ENCODE measurements around the gene TBC1D10B.

TBC1D10B gene, protein sequence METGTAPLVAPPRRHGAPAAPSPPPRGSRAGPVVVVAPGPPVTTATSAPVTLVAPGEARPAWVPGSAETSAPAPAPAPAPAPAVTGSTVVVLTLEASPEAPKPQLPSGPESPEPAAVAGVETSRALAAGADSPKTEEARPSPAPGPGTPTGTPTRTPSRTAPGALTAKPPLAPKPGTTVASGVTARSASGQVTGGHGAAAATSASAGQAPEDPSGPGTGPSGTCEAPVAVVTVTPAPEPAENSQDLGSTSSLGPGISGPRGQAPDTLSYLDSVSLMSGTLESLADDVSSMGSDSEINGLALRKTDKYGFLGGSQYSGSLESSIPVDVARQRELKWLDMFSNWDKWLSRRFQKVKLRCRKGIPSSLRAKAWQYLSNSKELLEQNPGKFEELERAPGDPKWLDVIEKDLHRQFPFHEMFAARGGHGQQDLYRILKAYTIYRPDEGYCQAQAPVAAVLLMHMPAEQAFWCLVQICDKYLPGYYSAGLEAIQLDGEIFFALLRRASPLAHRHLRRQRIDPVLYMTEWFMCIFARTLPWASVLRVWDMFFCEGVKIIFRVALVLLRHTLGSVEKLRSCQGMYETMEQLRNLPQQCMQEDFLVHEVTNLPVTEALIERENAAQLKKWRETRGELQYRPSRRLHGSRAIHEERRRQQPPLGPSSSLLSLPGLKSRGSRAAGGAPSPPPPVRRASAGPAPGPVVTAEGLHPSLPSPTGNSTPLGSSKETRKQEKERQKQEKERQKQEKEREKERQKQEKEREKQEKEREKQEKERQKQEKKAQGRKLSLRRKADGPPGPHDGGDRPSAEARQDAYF

DNA sequence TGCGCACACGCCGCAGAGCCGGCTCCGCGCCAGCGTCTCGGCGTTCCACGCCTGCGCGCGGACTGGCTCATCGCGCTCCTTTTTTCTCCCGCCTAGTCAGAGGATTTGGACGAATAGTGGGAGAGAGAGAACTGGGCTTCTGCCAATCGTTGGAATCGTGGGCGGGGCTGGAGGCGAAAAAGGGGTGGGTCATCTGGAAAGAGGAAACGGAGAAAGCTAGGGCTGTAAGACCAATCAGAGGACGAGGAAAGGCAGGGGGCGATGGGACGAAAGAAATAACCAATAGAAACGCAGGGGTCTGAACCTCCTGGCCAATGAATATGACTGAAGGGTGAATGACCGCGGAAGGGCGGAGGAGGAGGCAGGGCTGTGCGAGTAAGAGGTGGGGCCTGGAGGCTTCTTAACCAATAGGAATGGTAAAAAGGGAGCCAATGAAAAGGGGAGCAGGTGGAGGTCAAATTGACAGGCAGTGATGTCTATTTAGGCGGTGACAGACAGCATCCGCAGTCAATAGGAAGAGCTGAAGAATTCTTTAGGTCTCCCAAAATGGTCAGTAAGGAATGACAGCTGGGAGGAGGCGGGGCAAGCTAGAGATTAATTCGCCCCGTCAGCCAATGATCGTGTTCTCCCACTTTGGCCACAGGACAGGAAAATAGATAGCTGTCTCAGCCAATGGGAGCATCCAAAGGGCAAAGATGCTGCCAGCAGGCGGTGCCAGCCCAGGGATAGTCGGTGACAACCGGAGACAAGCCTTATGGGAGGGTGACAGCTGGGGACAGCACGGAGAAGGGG lies at the start of gene TBC1D10B:
Gene TBC1D10B, minus strand, starts transcription at position 39 of the 792 bp plus-strand sequence. CDS start 311 bp downstream, outside the sequence.
- DNase-seq (ENCODE audit: low read depth in 2 of 2, low spot score in 1 of 2), result peak; percentile 95 to 97

DNA sequence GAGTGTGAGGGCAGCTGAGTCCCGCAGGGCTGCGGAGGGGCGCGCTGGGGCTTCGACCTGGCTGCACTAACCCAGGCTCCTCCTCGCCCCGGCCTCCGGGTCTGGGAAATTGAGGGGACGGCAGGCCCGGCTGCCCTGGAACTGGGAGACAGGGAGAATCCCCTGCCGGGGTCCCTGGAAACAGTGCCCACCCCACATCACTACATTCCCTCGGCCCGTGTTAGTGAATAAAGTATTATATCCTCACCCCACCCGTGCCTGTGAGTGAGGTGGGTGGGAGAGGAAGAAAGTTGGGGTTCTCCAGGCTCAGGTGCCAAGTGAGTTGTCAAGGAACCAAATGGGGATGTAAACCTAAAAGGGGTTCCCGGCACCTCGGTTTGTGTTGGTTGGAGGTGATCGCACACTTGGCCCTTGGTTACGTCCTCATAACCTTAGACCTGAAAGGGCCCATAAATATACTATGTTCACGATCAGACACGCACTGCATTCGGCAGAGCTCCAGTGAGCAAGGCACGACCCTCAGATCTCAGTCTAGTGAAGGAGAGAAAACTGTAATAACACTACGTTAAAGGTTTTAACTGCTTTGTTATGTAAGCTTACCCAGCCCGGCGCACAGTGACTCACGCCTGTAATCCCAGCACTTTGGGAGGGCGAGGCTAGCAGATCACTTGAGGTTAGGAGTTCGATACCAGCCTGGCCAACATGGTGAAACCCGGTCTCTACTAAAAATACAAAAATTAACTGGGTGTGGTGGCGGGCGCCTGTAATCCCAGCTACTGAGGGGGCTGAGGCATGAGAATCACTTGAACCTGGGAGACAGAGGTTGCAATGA lies 48.3 kb upstream of the TBC1D10B start:
- no peak for DNase-seq (ENCODE audit: low read depth in 2 of 2, low spot score in 1 of 2)

DNA sequence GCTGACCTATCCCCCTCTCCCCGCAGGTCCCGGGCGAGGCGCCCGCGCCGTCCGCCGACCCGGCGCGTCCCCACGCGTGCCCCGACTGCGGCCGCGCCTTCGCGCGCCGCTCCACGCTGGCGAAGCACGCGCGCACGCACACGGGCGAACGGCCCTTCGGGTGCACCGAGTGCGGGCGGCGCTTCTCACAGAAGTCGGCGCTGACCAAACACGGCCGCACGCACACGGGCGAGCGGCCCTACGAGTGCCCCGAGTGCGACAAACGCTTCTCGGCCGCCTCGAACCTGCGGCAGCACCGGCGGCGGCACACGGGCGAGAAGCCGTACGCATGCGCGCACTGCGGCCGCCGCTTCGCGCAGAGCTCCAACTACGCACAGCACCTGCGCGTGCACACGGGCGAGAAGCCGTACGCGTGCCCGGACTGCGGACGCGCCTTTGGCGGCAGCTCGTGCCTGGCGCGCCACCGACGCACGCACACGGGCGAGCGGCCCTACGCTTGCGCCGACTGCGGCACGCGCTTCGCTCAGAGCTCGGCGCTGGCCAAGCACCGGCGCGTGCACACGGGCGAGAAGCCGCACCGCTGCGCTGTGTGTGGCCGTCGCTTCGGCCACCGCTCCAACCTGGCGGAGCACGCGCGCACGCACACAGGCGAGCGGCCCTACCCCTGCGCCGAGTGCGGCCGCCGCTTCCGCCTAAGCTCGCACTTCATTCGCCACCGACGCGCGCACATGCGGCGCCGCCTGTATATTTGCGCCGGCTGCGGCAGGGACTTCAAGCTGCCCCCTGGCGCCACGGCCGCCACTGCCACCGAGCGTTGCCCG lies 47.4 kb upstream of the TBC1D10B start:
- DNase-seq (ENCODE audit: low read depth in 2 of 2, low spot score in 1 of 2), result peak; percentile 70 to 79

DNA sequence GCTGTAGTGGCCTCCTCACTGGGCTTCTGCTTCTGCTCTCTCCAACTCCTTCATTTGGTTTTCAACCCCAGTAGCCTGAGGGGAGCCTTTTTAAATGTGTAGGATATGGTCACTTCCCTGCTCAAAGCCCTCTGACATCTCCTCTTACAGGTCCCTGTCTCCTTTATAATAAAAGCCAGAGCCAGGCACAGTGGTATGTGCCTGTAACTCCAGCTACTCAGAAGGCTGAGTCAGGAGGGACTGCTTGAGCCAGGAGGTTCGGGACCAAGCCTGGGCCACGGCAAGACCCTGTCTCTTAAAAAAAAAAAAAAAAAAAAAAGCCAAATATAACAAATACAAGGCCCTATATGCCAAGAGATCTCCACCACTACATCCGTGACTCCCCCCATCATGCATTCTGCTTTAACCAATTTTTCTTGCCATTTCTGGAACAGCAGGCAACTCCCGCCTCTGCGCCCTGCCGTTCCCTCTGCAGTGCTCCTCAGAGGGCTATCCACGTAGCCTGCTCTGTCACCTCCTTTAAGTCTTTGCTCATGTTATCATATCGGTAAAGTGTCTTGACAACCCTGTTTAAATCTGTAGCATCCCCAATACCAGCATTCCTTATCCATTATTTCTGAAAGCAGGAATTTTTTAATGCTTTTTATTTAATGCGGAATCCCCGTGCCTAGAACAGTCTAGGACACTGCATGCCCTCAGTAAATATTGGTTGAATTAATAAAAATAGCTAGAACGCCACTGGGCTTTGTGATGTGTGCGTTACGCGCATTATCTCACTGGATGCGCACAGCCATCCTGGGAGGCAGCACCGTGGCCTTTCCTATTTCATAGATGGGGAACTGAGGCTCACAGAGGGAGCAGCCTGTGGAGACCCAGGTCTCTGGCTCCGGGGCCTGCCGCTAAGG lies 46.6 kb upstream of the TBC1D10B start:
- DNase-seq (ENCODE audit: low read depth in 2 of 2, low spot score in 1 of 2), result no peak

DNA sequence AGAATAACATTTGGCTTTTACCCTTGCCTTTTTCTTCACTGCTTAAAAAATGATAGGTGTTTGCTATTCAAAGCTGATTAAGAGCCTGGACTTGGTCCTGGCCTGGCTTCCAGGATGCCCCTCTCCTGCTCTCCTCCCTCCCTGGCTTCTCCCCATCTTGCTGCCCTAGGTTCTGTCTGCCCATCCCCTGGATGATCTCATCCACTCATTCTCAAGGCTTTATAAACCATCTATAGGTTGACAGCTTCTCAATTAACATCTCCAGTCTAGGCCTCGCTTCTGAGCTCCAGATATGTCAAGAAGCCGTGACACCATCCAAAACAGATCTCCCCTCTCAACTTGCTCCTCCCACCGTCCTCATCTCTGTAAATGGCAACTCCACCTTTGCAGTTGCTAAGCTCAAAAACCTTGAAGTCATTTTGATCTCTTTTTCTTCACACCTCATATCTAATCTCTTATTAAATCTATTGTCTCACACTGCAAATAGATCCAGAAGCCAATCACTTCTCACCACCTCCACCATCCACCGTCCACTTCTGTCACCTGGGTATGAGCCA lies 45.8 kb upstream of the TBC1D10B start:
- DNase-seq (ENCODE audit: low read depth in 2 of 2, low spot score in 1 of 2), result no peak

DNA sequence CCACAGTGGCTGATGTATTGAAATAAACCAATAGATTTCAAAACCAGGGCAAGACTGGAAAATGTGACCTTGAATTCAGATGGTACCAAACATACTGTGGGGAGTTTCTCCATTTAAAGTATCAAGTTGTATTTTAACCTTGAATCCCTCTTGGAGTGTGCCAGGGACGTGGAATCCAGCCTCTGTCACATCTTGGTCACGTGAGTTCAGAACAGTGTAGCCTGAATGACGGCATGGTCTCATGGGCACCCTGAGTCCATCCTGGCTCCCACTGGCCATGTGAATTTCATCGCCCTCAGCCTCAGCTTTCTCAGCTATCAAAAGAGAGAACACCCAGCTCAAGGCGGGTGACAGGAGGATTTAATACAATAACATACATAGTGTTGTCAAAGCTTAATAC lies 43.9 kb upstream of the TBC1D10B start:
- DNase-seq (ENCODE audit: low read depth in 2 of 2, low spot score in 1 of 2), result no peak

DNA sequence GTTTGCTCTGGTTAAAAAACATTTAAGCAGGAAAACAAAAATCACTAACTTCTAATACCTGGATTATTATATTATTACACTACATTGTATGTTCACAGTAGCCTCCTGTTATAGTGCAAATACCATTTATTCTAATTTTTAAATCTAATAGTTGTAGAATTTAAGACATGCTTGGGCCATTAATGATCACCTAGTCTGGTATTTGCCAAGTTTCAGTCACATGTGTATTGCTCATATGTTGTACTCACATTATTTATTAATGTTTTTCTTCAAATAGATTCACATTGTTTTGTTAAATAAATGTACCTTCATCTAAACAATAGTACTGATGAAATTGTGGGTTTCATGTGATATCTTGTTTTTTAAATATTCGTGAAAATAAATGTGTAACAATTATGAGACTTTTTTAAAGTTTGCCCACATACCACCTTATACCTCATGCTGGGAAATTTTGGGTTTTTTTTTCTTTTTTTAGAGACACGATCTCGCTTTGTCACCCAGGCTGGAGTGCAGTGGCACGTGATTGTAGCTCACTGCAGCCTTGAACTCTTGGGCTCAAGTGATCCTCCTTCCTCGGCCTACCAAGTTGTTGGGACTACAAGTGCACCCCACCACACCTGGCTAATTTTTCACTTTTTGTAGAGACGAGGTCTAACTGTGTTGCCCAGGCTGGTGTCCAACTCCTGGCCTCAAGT lies 43.0 kb upstream of the TBC1D10B start:
- DNase-seq (ENCODE audit: low read depth in 2 of 2, low spot score in 1 of 2), result no peak

DNA sequence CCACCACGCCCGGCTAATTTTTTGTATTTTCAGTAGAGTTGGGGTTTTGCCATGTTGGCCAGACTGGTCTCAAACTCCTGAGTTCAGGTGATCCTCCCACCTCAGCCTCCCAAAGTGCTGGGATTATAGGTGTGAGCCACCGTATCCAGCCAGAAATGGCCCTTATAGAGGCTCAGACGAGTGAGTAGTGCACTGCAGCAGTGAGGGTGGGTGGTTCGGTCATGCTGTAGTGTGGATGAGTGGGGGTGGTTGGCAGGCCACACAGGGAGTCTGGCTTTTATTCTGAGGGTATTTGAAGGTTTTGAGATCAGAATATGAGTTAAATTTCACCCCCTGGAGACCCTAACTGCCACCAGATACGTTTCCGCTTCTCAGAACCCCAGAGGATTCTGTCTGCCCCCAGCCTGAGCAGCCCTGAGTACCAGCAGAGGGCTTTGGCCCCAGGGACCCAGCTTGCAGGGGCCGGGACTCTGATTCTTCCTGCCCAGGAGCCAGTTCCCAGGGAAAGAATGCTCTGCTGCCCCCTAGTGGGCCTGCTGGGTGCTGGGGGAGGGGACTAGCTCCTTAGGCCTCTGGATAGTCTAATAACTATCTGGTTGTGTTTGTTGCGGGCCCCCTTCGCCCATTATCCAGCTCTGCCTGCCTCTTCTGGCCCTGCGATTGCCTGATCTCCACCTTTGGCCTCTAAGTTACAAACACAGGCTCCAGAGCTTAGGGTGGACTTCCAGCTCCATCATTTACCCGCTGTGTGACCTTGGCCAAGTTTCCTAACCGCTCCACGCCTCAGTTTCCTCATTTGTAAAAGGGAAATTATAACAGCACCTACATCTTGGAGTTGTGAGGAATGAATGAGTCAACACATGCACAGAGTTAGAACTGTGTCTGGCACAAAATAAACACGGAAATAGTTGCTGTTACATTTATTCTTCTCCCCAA lies 39.1 kb upstream of the TBC1D10B start:
- DNase-seq (ENCODE audit: low read depth in 2 of 2, low spot score in 1 of 2), result peak; percentile 85 to 90

DNA sequence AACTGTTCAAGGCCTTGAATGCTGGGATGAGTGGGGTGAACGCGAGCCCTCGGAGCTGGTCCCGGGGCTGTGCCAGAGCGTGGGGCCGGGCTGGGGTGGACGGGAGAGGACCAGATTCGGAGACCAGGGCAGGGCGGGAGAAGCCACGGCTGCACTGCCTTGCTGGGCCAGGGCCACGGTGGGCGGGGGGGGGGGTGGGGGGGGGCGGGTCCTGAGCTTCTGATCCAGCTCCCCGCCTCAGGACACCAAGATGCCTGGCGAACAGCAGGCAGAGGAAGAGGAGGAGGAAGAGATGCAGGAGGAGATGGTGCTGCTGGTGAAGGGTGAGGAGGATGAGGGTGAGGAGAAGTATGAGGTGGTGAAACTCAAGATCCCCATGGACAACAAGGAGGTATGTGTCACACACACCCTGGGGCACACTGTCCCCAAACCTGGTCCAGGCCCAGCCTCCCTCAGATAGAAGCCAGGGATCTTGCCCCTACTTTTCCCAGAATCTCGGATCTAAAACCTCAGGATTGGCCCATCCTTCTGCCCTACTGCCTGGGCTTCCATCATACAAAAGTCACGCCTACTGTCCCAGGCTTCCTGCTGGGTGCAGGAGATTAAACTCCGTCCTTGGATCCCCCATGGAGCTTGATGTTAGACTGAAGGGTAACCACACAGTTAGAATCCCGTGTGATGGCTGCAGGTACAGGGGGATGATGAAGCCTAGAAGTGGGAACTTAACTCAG lies 37.7 kb upstream of the TBC1D10B start:
- DNase-seq (ENCODE audit: low read depth in 2 of 2, low spot score in 1 of 2), result no peak

DNA sequence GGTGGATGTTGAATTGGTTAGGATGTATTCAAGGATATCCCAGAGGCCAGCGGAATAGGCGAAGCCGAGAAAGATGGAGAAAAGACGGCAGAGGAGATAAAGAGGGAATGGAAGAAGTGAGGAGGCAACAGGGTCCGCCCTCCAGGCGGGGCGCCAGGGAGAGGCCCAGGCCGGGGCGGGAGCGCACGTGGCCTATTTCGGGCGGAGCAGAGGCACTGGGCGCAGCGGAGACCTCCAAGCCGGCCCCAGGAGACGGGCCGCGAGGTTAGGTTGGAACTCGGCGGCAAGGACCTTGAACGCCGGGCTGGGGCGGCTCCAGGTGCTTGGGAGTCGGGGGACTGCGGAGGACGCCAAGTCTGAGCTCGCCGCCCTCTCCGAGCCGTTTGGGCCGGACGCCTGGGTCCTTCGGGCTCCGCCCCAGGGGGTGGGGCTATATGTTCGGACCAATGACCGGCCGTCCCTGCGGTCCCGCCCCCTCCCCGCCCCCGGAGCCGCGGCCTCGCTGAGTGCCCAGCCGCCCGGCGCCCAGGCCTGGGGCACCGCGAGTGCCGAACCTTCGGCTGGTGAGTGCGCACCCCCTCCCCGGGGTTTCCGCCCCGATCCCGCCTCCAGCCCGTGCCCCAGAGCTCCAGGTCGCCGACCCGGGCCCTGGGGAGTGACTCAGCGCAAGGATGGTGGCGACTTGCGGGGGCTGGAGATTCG lies 37.0 kb upstream of the TBC1D10B start, which contains the start of gene ZNF771:
Gene ZNF771, plus strand, starts transcription at position 505 of the 702 bp plus-strand sequence. CDS start 448 bp downstream, outside the sequence.
- peak; percentile 78 to 81 for DNase-seq (ENCODE audit: low read depth in 2 of 2, low spot score in 1 of 2)

DNA sequence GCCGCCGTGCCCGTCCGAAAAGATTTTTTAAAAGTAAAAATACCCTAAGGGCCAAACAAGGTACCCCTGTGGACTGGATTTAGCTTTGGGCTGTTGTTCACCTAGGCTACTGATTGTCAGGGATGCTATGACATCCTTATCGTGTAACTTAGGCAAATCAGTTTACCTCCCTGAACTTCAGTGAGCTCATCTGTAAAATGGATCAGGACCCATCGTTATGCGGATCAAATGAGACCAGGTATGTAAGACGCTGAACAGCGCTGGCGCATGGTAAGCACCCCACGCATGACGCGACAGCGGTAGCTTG lies 36.5 kb upstream of the TBC1D10B start:
- DNase-seq (ENCODE audit: low read depth in 2 of 2, low spot score in 1 of 2), result no peak

DNA sequence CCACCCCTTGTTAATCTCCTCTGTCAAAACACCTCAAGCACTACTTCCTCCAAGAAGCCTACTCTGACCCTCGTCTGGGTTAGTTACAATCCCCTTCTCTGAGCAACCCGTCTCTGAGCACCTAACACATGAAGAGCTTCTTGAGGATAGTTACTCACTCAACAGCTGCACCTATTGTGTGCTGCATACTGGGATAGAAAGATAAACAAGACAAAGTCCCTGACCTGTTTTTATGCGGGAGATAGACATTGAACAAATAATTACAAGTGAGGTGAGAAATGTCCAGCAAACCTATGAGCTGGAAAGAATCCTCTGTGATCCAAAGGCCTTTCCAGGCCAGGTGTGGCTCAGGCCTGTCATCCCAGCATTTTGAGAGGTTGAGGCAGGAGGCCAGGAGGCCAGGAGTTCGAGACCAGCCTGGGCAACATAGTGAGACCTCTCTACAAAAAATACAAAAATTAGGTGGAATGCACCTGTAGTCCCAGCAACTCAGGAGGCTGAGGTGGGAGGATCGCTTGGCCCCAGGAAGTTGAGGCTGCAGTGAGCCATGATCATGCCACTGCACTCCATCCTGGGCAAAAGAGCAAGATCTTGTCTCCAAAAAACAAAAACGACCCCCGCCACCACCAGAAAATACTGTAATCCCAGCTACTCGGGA lies 31.6 kb upstream of the TBC1D10B start:
- DNase-seq (ENCODE audit: low read depth in 2 of 2, low spot score in 1 of 2), result no peak

DNA sequence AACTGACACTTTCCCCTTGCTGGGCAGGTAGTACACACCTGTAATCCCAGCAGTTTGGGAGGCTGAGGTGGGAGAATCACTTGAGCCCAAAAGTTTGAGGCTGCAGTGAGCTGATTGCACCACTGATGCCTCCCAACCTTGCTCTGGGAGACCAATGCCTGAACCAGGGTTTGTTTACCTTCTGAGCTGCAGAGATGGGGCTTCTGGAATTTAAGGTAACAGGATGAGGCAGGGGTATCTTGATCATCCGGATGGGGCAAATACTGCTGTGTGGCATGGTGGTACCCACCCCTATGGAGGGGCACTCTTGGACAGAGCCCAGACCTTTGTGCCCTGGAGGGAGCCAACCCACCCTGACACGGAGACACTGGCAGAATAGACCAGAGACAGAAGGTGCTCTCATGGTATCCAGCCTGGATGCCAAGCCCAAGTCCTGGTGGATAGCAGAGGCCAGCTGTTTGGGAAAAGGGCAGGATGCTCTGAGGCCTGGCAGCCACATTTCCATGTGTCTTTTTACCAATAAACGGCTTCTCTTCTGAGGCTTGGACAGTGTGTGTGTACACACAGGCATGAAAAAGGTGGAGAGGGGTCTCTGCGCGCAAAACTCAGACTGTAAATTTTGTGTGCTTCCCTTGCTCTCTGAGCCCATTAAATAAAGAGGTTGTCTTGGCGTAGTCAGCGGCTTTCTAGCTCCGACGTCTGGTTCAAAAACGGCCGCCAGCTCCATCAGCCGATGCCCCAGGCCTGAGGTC lies 29.3 kb upstream of the TBC1D10B start:
- DNase-seq (ENCODE audit: low read depth in 2 of 2, low spot score in 1 of 2), result no peak
